ENCODE results near the gene EIF5AL1.
"Not testable (repeated sequence)": the region's sequence is repeated elsewhere in the genome, so short reads cannot be mapped to it uniquely, and the experiment has no call there.

Gene EIF5AL1

GRCh38 chr10:79509934-79510508 lies 2.3 kb upstream of the EIF5AL1 start:
- FAIRE-seq, result not testable (repeated sequence)

GRCh38 chr10:79516532-79517205 lies 4.3 kb downstream of the EIF5AL1 start:
- FAIRE-seq, result not testable (repeated sequence)

DNA sequence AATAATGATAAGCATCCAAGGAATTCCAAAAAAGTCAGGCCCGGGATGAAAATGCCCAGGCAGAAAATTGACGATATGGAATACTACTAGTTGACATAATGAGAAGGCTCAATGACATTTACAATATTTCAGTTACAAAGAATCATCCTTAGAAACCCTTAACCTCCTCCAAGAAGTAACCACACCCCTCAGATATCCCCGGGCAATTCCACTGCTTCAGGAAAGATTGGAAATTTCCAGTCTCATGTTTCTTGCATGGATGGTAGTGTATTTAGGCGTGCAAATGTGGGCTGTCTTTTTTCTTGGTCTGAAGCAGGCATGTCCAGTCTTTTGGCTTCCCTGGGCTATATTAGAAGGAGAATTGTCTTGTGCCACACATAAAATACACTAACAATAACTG lies 5.2 kb downstream of the EIF5AL1 start:
- FAIRE-seq, result not testable (repeated sequence)

GRCh38 chr10:79521751-79522150 lies 9.4 kb downstream of the EIF5AL1 start:
- FAIRE-seq, result not testable (repeated sequence)

DNA sequence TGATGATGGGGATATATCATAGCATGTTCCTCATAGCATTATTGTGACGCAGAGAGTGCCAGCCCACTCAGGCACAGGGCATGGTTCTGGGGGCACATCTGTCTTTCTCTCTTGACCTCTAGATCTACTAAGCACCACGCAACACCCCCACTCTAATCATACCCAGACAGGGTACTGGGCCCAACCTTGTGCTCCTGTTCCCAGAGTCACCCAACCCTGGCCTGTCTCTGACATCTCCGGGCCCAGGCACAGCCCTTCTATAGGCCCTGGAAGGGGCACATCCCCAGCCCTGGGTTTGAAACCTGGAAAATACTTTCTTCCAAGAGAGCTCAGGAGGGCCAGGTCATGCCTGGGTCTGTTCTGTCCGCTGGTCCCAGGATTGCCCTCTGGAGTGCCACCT lies 10.1 kb downstream of the EIF5AL1 start:
- FAIRE-seq, result not testable (repeated sequence)

DNA sequence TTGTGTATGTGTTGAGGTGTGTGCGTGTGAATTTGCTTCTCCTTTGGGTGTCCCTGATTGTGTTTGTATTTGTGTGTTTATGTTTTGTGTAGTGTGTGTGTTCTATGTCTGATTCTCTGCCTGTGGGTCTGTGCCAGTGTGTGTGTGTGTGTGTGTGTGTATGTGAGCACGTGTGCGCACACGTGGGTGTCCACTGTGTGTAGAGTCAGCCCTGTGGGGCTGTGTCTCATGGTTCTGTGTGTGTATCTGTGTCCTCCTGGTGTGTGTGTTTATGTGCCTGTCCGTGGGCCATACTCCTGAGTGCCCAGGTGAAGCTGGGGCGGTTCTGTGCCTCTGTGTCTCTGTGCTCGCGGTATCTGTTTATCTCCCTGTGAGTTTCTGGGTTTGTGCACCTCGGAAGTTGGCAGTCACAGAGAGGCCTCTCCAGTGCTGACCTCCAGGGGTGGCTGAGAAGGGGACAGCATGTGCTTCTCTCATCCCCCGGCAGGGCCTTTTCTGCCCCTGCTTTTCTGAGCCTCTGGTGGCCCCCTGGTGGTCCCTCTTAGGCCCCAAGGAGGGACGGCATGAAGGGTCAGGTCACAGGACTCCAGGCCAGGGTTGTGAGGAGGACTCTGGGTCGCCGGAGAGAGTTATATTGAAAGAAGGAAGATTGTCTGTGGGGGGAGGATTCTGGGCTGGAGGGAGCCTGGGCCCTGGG lies 11.0 kb downstream of the EIF5AL1 start:
- not testable (repeated sequence) for FAIRE-seq

DNA sequence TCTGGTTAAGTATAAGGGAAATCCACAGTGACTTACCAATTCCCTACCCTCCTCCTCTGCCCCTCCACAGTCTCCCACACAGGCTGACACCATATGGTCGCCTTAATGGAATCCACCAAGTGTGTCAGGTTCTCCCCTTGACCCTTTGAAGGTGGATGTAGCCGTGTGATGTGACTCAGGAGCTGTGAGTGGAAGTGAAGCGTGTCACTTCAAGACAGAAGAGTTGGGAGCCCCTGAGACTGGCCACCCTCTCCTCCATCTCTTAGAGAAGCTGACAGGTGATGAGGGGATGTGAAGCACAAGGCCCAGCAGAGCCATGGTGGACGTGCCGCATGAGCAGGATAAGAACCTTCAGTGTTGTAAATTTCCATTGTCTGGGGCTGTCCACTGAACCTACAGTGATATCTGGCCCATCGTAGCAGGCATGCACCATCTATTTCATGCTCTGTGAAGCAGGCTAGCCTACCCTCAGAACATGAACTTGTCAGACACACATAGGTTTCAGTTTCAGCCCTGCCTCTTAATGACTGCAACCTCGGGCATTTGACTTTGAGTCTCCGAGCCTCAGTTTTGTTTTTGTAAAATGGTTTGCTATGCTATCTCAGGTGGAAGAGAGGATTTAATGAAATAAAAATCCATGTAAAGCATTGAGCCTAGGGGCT lies 12.8 kb downstream of the EIF5AL1 start:
- not testable (repeated sequence) for FAIRE-seq

DNA sequence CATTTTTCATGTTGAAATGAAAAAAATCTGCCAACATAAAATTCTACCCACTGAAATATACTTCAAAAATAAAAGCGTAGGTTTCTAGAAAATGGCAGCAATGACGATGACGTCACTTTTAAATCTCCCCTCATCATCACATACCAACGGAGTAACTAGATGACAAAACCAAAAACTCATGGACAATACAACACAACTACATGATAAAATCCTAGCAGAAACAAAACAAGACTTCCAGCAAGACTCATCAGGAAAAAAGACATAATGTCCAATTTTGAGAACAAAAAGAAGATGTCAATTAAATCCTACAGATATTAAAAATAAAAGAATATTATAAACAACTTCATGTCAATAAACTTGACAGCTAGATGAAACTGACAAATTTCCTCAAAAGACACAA lies 15.9 kb downstream of the EIF5AL1 start:
- FAIRE-seq, result peak; percentile 26

DNA sequence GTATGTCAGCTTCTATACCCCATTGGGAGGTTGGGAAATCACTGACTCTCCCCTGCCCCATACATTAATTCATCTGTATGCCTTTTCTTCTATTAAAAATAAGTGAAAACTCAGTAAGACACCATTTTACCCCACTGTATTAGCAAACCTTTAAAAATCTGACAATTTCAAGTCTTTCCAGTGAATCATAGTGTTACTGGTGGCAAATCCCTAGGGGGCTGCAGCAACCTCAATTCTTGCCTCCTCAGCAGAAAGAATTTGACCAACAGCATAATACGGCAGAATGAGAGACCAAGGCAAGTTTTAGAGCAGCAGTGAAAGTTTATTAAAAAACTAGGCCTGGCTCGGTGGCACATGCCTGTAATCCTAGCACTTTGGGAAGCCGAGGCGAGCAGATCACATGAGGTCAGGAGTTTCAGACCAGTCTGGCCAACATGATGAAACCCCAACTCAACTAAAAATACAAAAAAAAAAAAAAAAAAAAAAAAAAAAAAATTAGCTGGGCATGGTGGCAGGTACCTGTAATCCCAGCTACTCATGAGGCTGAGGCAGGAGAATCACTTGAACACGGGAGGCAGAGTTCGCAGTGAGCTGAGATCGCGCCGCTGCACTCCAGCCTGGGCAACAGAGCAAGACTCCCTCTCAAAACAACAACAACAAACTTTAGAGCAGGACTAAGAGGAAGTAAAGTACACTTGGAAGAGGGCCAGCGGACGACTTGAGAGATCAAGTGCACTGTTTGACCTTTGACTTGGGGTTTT lies 21.0 kb downstream of the EIF5AL1 start:
- not testable (repeated sequence) for FAIRE-seq

GRCh38 chr10:79533903-79534175 lies 21.5 kb downstream of the EIF5AL1 start:
- not testable (repeated sequence) for FAIRE-seq

DNA sequence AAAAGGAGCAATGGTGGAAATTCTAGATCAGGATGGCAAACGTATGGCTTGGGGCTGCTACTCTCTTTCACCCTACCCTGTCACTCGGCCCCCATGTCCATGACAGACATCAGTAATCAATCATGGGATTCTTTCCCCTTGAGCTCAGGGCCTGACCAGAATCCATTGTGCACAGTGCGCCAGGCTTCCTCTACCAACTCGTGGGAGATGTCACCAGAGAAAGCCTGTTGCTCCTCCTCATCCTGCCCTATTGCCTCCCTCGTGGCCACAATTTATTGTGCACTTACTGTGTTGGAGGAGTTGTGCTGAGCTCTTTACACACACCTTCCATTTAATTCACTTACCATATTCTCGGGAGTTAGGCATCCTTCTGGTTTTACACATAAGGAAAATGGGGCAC lies 26.0 kb downstream of the EIF5AL1 start:
- not testable (repeated sequence) for FAIRE-seq

DNA sequence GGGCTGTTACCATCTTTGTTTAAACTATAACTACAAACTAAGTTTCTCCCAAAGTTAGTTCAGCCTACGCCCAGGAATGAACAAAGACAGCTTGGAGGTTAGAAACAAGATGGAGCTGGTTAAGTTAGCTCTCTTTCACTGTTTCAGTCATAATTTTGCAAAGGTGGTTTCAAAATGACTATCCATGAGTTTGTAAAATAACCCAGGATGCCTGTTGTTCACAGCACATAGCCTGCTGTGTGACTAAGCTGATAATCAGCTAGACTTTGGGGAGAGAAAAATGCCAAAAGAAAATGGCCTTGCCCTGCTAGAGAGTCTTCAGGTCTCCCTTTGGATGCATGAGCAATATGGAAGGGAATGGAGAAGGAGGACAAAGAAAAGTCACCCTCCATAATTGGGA lies 28.6 kb downstream of the EIF5AL1 start:
- FAIRE-seq, result not testable (repeated sequence)

GRCh38 chr10:79542626-79543025 lies 30.3 kb downstream of the EIF5AL1 start:
- FAIRE-seq, result no peak

DNA sequence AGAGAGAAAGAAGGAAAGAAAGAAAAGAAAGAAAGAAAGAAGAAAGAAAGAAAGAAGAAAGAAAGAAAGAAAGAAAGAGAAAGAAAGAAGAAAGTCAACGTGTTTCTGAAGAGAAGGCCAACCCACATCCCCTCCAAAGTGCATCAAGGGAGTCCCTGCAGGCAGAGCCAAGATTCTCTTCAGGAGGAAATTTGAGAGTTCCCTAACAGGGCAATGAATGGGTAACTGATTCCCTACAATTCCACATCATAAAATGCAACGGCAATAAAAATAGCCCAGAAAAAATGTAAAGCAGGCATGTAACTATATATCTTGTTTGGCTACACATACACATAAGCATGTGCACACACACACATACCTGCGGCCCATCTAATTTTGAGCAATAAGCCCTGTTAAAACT lies 32.1 kb downstream of the EIF5AL1 start:
- FAIRE-seq, result not testable (repeated sequence)

DNA sequence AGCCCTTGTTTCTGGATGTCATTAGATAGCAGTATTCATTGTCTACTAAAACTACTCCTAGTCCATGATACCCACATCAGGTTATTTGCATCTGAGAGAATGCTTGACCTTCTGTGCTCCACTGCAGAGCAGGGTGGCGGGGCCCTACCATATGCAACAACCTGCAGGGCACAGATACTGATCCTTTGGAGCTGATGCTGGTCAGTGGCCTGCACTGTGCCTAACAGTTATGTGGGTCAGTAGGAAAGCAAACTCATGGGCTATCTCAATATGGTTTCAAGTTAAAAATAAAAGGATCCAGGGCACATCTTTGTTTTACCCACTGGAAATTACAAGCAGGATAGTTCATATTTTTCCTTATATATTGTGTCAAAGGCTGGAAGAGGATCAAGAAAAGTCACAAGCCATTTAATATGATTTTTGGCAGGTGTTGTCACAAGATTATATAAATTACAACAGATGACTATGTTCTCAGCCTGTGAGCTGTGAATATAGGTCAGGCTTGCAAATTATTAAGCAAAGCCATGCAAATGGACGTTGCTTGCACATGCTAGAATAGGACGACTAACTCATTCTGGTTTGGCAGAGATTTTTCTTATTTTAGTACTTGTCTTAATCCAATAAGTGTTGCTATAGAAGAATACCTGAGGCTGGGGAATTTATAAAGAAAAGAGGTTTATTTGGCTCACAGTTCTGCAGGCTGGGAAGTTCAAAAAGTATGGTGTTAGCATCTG lies 32.8 kb downstream of the EIF5AL1 start:
- FAIRE-seq, result not testable (repeated sequence)

DNA sequence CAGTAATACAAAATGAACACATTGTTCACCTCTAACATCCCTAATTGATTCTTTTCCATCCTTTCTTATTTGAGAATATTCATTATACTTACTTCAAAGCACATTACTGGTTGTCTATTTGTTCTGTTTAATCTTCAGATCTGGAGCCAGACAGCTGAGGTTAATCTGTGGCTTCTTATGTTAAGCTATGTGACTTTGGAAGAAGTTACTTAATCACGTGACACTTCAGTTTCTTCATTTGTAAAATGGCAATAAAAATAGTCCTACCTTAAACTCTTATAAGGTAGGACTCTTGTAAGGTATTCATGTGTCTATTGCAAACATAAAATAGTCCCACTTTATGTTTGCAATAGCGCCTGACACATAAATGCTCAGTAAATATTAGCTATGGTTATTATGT lies 34.8 kb downstream of the EIF5AL1 start:
- not testable (repeated sequence) for FAIRE-seq

DNA sequence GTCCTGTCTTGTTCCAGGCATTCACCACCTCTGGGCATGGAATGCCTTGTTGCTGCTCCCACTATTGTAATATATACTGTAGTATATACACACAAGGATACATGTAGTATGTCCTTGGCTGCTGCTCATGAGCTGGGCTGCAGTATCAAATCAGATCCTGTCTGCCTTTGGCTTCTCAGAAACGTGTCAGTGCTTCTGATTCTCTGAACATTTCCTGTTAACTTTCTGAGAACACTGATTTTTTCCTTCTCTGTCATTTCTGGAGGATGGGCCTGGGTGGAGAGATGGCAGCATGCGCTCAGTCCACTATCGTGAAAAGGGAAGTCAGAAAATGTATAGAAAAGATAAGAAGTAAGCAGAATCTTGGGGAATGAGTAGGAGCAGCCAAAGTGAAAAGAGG lies 35.6 kb downstream of the EIF5AL1 start:
- FAIRE-seq, result no peak

- no peak for FAIRE-seq
Observed at GRCh38 chr10:79552143-79552542, 39.8 kb downstream of the EIF5AL1 start.

- FAIRE-seq, result no peak
Observed at GRCh38 chr10:79555354-79556309, 43.3 kb downstream of the EIF5AL1 start.

GRCh38 chr10:79556961-79557360 lies 44.6 kb downstream of the EIF5AL1 start:
- not testable (repeated sequence) for FAIRE-seq

DNA sequence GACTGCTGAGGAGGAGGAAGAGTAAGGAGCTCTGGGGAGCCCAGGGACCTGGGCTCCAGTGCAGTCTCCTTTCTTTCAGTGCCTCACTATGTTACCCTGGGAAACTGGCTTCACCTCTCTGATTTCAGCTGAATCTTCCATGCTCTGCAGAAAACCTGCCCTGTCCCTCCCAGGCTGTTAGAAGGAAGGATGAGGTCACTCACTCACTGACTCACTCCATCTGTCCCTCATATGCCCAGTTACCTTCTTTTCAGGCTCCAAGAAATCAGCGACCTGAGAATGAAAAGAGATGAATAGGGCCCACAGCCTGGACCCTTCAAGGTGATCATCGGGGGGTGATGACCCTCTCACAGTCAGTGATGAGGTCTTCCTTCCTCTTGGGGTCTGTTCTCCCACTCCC lies 47.4 kb downstream of the EIF5AL1 start:
- no peak for FAIRE-seq

All from endometrium (tissue), 2 donors.